ENCODE data around the gene KDM8.

KDM8 gene

DNA sequence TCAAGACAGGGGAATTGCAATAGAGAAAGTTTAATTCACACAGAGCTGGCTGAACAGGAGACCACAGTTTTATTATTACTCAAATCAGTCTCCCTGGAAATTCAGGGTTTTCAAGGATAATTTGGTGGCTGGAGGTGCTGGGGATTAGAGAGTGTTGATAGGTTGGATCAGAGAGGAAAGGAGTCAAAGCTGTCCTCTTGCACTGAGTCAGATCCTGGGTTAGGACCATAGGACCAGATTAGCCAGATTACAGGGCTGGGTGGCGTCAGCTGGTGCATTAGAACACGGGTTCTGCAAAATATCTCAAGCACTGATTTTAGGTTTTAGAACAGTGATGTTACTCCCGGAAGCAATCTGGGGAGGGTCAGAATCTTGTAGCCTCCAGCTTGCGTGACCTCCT, 67.0 kb downstream of the KDM8 start:
- DNase-seq (ENCODE audit: low spot score in 2 of 2) = no peak
- in situ Hi-C loops (cut with MboI; ENCODE audit: low sequenced_read_pairs) = no loop called here
- no peaks in the 10 kb centered on the region for H3K9me3 ChIP-seq
- no peaks in the 10 kb centered on the region; the same call in 1 of the 2 replicates for H3K36me3 ChIP-seq (replicated peaks)
- H3K4me3 ChIP-seq = no peak overlapping the region
- peaks cover 3% of the 10 kb centered on the region; the same call in 1 of the 2 replicates for H3K4me1 ChIP-seq
- no peaks in the 10 kb centered on the region for H3K27me3 ChIP-seq (ENCODE audit: low read depth)
